ENCODE data around the gene ARMS2. TPM values are rescaled to one million over a fixed set of nuclear protein-coding genes. Genes with fewer than 3 reads are reported as not detected.
A peak's percentile ranks its signal among the peaks of the same experiment; 100 is the strongest.

The ARMS2 gene
- total RNA-seq, 1 donor from 2014 or later, result not detected

- no peaks in the 10 kb centered on the region for H3K36me3 ChIP-seq (ENCODE audit: insufficient read depth, low read length)
- no peaks in the 10 kb centered on the region for H3K79me2 ChIP-seq (ENCODE audit: insufficient read depth, low read length)
- Mint-ChIP-seq H3K4me1 (ENCODE audit: low read depth, unreplicated experiment) (peaks cover 18% of the 10 kb centered on the region), H3K27me3 (ENCODE audit: low read depth, unreplicated experiment) (peaks cover 8% of the 10 kb centered on the region), H3K4me3 (ENCODE audit: unreplicated experiment) (no peak overlapping the region), H3K9me3 (ENCODE audit: unreplicated experiment) (peaks cover 4% of the 10 kb centered on the region), H3K36me3 (ENCODE audit: low read depth, unreplicated experiment) (peaks cover 8% of the 10 kb centered on the region), H3K27ac (ENCODE audit: unreplicated experiment) (no peak overlapping the region)
- H3K9me3 ChIP-seq (ENCODE audit: insufficient read depth, low read depth, low read length), result no peaks in the 10 kb centered on the region
- peak overlapping the region; percentile 39 for H3K4me2 ChIP-seq (ENCODE audit: low read length)
- DNase-seq (ENCODE audit: low read depth) (peak; percentile 67), FAIRE-seq (no peak)
- peaks cover 43% of the 10 kb centered on the region for H3K4me1 ChIP-seq (ENCODE audit: insufficient read depth, low read length)
- H4K20me1 ChIP-seq (ENCODE audit: insufficient read depth, low read length), result peaks cover 4% of the 10 kb centered on the region
- no peak overlapping the region for H2AFZ ChIP-seq (ENCODE audit: low read depth, low read length)
- no peak overlapping the region for H3K27ac ChIP-seq (ENCODE audit: low read depth, low read length)
- H3K9ac ChIP-seq (ENCODE audit: low read length), result no peak overlapping the region
- H3K27me3 ChIP-seq (ENCODE audit: insufficient read depth, low read length), result no peaks in the 10 kb centered on the region
- H3K4me3 ChIP-seq (ENCODE audit: insufficient read depth, low read depth, low read length), result no peak overlapping the region
- TF ChIP-seq EZH2 (IDR thresholded peaks at IDR 0.05; ENCODE audit: insufficient read depth, low read length) (no peak), CTCF (IDR thresholded peaks at IDR 0.05; ENCODE audit: insufficient read depth, low read depth, low read length) (no peak)
These were observed 35.8 kb downstream of the ARMS2 start for GRCh38 chr10:122490268-122490667.

- Histone ChIP-seq H3K36me3 (ENCODE audit: insufficient read depth, low read length) (no peaks in the 10 kb centered on the region), H3K4me1 (ENCODE audit: insufficient read depth, low read length) (peaks cover 51% of the 10 kb centered on the region), H3K4me2 (ENCODE audit: low read length) (peak overlapping the region; percentile 39), H3K9ac (ENCODE audit: low read length) (peak overlapping the region; percentile 25), H3K4me3 (ENCODE audit: insufficient read depth, low read depth, low read length) (no peak overlapping the region), H3K79me2 (ENCODE audit: insufficient read depth, low read length) (no peaks in the 10 kb centered on the region), H3K27ac (ENCODE audit: low read depth, low read length) (peak overlapping the region; percentile 17), H3K9me3 (ENCODE audit: insufficient read depth, low read depth, low read length) (no peaks in the 10 kb centered on the region), H3K27me3 (ENCODE audit: insufficient read depth, low read length) (no peaks in the 10 kb centered on the region), H4K20me1 (ENCODE audit: insufficient read depth, low read length) (peaks cover 4% of the 10 kb centered on the region), H2AFZ (ENCODE audit: low read depth, low read length) (peak overlapping the region; percentile 8)
- peak; percentile 69 for DNase-seq (ENCODE audit: low read depth)
- Mint-ChIP-seq H3K4me3 (ENCODE audit: unreplicated experiment) (no peak overlapping the region), H3K27ac (ENCODE audit: unreplicated experiment) (no peak overlapping the region), H3K36me3 (ENCODE audit: low read depth, unreplicated experiment) (peaks cover 5% of the 10 kb centered on the region), H3K27me3 (ENCODE audit: low read depth, unreplicated experiment) (peaks cover 8% of the 10 kb centered on the region), H3K9me3 (ENCODE audit: unreplicated experiment) (peaks cover 4% of the 10 kb centered on the region), H3K4me1 (ENCODE audit: low read depth, unreplicated experiment) (peaks cover 19% of the 10 kb centered on the region)
- FAIRE-seq, result no peak
- no peak for TF ChIP-seq EZH2 (IDR thresholded peaks at IDR 0.05; ENCODE audit: insufficient read depth, low read length)
- no peak for TF ChIP-seq CTCF (IDR thresholded peaks at IDR 0.05; ENCODE audit: insufficient read depth, low read depth, low read length)
These were observed 36.6 kb downstream of the ARMS2 start for GRCh38 chr10:122490786-122491680.

- Mint-ChIP-seq H3K27me3 (ENCODE audit: low read depth, unreplicated experiment) (peaks cover 8% of the 10 kb centered on the region), H3K36me3 (ENCODE audit: low read depth, unreplicated experiment) (peaks cover 5% of the 10 kb centered on the region), H3K27ac (ENCODE audit: unreplicated experiment) (no peak overlapping the region), H3K4me3 (ENCODE audit: unreplicated experiment) (no peak overlapping the region), H3K4me1 (ENCODE audit: low read depth, unreplicated experiment) (peaks cover 21% of the 10 kb centered on the region), H3K9me3 (ENCODE audit: unreplicated experiment) (peaks cover 6% of the 10 kb centered on the region)
- Histone ChIP-seq H3K9me3 (ENCODE audit: insufficient read depth, low read depth, low read length) (no peaks in the 10 kb centered on the region), H3K4me2 (ENCODE audit: low read length) (peak overlapping the region; percentile 39), H3K4me3 (ENCODE audit: insufficient read depth, low read depth, low read length) (no peak overlapping the region), H3K79me2 (ENCODE audit: insufficient read depth, low read length) (no peaks in the 10 kb centered on the region), H3K36me3 (ENCODE audit: insufficient read depth, low read length) (no peaks in the 10 kb centered on the region), H3K9ac (ENCODE audit: low read length) (peak overlapping the region; percentile 25), H2AFZ (ENCODE audit: low read depth, low read length) (no peak overlapping the region), H3K4me1 (ENCODE audit: insufficient read depth, low read length) (peaks cover 51% of the 10 kb centered on the region), H3K27me3 (ENCODE audit: insufficient read depth, low read length) (no peaks in the 10 kb centered on the region), H3K27ac (ENCODE audit: low read depth, low read length) (no peak overlapping the region), H4K20me1 (ENCODE audit: insufficient read depth, low read length) (no peaks in the 10 kb centered on the region)
- DNase-seq (ENCODE audit: low read depth) (no peak), FAIRE-seq (no peak)
- TF ChIP-seq CTCF (IDR thresholded peaks at IDR 0.05; ENCODE audit: insufficient read depth, low read depth, low read length) (no peak), EZH2 (IDR thresholded peaks at IDR 0.05; ENCODE audit: insufficient read depth, low read length) (no peak)
These were observed 37.6 kb downstream of the ARMS2 start for GRCh38 chr10:122492006-122492405.
